GM19238 (cell line): ENCODE results near the gene RBM28.

ENCODE experiments used
- DNase-seq: peaks from one replicate; pipeline ENCODE4 v3.0.0; 2011; ENCODE audit warnings: low spot score; ENCODE audit not compliant: insufficient read length

Gene RBM28, protein sequence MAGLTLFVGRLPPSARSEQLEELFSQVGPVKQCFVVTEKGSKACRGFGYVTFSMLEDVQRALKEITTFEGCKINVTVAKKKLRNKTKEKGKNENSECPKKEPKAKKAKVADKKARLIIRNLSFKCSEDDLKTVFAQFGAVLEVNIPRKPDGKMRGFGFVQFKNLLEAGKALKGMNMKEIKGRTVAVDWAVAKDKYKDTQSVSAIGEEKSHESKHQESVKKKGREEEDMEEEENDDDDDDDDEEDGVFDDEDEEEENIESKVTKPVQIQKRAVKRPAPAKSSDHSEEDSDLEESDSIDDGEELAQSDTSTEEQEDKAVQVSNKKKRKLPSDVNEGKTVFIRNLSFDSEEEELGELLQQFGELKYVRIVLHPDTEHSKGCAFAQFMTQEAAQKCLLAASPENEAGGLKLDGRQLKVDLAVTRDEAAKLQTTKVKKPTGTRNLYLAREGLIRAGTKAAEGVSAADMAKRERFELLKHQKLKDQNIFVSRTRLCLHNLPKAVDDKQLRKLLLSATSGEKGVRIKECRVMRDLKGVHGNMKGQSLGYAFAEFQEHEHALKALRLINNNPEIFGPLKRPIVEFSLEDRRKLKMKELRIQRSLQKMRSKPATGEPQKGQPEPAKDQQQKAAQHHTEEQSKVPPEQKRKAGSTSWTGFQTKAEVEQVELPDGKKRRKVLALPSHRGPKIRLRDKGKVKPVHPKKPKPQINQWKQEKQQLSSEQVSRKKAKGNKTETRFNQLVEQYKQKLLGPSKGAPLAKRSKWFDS

DNA sequence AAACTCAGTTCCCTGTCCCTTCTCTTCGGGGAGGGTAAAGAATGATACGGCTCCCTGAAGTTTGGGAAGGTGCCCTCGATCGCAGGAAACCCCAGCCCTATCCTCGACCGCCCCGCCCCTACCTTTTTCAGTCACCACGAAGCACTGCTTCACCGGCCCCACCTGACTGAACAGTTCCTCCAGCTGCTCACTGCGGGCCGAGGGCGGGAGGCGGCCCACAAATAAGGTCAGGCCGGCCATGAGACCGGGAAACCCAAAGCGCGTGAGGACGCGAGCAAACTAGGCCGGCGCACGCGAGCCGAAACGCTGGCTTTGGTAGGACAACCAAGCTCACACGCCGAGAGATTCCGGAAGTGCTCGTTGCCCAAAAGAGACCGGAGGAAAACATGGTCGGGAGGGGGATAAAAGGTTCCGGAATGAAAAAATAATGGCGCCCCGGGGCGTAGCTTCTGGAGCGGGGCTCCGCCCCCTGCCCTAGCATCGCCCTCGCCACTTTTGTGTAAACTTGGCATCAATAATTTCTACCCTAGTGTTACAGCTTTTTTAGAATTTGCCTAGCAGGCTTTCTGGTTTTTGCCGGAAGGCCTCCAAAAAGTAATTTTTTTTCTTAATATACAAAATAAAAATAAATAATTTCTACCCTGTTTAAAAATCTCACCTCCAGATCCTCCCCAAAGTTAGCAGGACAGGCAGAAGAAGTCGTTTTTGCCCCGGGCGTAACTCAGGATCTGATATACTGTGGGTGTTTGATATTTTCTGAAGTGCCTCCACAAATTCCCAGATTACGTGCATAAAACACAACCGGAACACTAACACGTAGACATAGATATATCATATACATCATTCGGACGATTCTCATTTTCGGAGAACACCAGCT lies at the start of gene RBM28:
RBM28 (minus strand) TSS at position 355 of the 877 bp plus-strand sequence; CDS start at position 240, 115 bp downstream.
- peak; percentile 93 for DNase-seq

DNA sequence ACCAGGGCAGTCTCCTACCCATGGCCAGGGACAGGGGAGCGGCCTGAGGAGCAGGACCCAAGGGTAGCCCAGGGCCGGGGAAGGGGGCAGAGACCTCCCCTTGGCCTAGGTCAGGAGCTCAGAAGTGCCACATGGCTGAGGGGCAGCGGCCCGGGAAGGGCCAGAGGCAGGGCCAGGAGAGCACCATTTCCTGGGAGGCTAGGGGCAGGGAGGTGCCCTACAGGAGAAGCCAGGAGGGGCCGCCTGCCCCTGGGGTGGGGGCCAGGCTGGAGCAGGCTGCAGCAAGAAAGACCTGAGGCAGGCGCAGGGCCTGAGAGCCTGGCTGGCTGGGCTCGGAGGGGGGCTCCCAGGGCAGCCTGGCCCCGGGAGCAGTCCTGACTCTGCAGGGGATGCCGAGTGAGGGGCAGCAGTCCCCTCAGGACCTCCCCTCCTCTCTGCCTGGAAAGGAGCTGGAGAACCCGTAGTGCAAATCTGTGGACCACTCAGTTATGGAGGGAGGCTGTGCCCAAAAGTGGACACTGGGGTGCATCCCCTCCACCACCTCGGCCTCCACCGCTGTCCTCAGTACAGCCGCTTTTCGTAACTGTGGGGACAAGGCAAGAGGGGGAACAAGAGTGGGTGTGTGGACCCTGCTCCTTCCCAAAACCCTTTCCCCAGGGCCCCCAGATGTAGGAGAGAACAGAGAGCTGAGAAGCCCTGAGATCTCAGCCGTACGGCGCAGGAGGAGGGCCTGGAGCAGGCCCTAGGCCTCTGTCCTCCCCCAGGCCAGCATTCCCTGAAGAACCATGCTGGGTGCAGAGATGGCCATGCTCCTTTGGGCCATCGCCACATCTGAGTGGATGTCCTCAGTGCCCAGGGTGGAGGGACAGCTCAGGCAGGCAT lies 49.0 kb upstream of the RBM28 start:
- no peak for DNase-seq

DNA sequence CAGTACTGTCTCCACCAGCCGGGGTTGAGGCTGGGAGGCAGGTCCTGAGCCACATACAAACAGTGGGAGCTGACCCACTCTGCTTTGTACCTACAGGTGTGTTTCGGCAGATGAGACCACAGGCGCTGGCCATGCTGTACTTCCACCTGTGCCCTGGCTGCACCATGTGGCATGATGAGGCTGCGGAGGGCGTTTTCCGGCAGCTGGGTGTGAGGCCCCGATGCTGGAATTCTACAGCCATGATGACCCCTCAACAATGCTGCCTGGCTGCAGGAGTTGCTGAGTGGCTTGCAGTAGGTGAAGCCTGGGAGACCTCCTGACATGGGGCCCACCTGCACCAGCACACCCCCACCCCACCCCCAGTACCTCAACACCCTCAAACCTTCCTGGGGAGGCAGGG lies 48.1 kb upstream of the RBM28 start:
- no peak for DNase-seq

DNA sequence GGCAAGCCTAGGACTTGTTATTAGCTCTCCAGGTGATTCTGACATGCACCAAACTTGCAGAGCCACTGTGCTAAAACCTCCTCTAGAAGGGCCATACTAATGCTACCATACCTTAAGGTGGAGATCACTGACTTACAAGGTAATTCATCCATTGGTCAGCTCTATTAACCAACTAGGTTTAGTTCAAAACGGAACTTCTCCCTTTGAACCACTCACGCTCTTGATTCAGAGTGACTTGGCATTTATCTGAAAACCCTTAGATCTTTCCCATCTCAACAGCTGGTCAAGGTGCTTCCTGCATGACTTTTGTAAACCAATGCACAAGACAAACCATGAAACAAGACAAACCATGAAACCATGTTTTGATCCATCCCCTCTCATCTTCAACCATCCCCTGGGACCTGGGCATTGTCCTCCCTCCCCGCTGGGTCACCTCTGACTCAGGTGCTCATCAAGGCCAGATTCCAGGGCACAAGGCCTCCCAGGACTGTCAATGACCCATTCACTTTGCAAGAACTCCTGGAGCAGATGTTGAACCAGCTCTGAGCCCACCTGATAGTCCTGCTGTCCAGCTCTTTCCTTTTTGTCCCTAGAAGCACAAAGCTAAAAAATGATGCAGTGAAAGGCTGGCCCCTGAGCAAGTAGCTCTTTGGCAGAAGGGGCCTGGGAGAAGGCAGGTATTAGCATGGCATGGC lies 47.3 kb upstream of the RBM28 start:
- no peak for DNase-seq

DNA sequence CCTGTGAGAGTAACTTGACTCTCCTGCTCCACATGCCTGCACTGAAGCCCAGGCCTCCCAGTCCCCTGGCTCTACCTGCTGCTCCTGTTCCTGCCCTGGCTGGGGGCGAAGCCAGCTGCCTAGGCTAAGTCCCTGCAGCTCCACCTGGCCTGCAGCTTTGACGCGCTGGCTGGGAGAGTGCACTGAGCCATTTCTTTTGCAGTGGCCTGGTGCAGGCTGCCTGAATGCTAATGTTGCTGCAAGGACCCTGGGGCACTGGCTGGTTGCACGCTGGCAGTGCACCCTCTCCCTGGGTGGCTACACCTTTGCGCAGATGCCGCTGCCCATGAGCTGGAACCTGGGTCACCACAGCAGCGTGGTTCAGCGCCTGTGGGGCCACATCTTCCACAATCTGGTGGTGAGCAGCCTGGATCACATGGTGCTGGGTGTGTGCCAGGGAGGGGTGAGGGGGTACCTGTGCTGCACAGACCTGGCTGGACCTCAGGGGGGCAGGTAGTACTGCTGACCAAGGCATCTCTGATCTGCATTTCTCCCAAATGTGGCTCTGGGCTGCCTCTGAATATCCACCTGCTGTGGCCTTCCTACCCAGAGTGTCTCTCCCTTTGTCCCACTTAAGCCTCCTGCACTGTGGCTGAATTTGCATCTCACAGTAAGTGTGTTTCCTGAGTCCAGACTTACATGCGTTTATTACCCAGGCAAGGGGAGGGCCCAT lies 46.1 kb upstream of the RBM28 start:
- no peak for DNase-seq

DNA sequence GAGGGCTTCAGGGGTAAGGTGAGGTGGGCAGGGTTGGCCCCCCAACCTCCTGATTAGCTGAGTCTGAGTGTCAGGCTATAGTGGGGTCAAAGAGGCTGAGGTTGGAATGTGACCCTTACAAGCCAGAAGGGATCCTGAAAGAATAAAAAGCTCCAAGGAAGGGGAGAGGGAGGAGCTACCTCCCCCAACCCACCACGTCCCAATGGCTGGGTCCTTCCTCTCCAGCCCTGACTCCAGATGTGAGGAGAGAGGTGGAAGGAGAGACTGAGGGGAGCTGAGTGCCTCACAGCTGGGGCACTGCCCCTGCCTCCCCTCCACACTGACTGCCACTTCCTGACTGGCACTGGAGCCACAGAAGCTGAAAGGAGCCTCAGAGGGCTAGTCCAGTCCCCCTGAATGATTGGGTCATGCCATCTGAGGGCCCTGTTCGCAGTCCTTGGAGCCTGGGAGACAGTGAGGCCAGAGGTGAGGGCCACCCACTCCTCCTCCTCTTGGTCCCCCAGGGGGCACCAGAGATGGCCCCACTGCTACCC lies 45.4 kb upstream of the RBM28 start:
- no peak for DNase-seq

DNA sequence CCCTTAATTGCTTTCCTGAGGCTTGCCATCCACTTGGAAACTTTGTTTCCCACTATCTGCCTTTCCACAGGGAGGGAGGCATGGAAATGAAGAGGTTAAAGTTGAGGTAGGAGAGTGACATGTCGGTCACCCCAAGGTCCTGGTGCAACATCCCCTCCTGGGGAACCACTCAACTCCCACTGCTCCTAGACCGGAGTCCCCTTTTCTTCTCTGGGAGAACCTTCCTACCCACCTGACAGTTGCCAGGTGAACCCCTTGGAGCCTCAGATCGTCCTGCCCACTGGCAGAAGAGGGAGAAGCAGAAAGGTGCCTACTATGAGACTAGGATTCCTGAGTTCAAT lies 44.4 kb upstream of the RBM28 start:
- DNase-seq = no peak

DNA sequence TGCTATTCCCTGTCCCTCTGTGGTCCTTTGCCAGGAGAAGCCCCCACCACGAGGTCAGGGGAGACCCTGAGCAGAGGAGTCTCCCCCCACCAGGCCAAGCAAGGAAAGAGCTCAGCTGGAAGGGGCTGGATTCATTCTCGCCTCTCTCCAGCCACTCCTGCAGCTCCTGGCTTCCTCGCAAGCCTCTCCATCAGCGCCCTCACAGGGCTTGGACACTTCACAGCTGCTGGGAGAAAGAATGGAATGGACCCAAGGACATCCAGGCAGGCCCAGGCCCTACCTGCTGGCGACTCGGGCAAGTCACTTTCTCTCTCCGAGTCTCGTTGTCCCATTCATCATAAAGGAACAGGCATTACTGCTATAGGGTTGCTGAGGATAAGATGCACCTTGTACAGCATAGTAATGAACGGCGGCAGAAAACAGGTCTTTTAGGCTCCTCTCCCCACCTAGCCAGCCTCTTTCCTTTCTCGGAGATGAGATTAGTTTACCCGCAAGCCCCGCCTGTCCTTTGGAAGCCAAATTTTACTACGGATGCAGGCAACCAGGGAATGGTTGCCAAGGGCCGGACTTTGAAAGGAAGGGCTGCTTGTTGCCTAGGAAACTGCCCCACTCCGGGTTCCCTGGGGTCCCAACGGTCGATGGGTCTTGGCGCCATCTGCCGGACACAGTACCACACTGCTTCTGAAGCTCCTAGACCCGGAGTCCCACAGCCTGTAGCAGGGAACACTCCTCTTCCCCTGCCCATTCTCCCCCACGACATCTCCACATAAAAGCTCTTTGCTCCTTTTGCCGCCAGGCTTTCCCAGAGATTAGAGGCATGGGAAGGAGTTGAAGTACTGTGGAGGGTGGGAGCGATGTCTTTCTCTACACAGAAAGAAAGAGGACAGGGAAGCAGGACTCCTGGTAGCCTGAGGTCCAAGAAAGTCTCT lies 43.8 kb upstream of the RBM28 start:
- DNase-seq = peak; percentile 88

DNA sequence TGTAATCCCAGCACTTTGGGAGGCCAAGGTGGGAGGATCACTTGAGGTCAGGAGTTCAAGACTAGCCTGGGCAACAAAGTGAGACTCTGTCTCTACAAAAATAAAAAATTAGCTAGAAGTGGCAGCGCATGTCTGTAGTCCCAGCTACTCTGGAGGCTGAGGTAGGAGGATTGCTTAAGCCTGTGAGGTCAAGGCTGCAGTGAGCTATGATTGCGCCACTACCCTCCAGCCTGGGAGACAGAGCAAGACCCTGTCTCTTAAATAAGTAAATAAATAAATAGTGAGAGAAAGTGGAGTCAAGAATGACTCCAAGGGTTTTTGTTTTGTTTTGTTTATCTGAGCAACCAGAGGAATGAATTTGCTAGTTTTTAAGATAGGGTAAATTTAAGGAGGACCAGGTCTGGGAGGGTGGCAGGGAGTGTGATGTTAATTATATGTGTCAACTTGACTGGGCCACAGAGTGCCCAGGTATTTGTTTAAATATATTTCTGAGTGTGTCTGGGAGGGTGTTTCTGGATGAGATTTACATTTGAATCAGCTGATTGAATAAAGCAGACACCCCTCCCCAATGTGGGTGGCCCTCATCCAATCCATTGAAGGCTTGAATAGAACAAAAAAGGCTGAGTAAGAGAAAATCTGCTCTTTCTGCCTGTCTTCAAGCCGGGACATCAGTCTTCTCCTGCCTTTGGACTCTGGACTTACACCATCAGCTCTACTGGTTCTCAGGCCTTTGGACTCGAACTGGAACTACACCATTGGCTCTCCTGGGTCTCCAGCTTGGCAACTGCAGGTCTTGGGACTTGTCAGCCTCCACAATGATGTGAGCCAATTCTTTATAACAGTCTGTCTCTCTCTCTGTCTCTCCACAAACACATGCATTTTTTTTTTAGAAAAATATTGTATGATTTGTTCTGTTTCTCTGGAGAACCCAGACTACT lies 42.5 kb upstream of the RBM28 start:
- DNase-seq = no peak

DNA sequence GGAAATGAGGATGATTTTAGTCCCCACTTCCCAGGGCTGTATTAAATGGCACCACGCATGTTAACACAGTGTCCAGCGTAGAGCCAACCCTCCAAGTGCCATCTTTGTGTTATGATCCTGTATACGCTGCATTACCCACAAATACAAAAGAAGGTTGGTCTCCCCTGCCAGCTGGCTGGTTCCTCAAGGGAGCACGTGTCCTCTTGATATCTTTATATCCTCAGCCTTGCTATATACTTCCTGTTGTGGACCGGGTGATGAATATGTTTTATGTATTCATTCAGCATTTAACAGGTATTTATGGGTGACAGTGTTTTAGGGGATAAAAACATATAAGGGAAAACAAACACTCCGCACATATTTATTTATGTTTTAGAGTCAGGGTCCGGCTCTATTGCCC lies 41.0 kb upstream of the RBM28 start:
- no peak for DNase-seq

DNA sequence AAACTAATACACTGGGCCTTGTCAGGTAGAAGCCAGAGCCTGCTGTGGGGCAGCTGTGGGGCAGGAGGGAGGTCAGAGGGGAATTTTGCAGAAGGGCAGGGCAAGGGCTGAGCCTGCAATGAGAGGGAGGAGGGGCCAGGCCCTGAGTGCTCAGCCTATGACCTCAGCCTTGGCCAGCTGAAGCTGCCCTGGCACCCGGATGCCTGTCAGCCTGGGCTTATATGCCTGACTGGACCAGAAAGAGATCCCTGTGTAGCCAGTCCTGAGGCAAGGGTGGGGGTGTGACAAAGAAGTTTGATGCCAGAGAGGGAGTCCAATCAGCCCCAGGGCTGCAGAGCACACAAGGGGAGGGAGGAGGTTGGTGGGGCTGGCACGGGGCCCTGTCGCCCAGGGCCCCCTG lies 40.1 kb upstream of the RBM28 start:
- DNase-seq = no peak

DNA sequence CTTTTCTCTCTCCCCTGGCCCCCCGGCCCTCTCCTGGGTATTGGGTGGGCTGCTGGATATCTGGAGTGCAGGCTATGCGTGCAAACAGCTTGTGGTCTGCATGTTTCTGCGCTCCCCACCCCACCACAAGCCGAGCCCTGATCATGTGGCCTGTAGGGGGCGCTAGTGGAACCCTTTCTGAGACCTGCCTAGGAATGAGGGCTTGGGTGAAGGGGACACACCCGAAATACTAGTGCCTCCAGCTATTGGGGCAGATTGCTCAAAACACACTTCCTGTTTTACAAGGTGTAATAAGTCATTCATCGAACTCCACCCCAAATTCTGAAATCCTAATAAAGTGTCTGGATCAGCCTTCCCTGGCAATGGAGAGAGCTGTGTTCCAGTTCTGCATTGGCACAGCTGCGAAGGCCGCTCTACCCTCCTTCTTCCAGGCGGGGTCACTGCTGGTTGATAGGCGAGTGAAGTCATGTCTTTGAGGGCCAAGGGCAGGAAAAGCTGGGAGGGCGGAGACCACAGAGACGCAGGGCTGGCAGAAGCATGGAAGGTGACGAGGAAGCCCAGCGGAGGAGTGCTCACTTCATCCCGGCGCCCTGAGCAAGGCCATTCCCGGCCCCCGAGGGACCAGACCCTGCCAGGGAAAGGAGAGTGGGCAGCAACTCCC lies 37.6 kb upstream of the RBM28 start:
- no peak for DNase-seq

DNA sequence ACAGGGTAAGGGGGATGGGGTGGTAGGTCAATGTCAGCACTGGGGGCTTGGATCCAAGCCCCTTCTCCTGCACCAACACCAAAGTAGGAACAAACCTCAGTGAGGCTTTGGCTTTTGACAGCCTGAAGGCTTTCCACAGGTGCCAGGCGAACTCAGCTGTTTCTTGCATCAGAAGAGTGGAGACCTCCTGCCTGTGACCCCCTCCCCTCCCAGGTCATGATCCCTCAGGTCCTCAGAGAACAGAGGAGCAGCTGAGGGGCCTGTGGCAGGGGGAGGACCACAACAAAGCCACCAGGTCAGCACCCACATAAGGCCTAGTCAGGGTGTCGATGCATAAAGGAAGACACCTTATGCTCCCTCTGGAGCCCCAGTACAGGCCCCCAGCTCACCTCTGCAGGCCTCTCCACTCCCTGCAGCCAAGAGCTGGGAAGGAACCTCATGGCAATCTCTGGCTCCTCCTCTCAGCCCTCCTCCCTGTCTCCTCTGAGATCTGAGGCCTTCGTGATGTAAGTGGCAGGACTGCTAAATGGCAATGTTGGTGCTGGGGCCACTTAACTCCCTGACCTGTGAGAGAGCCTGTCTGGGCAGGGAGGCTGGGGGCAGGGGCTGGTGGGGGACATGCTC lies 36.9 kb upstream of the RBM28 start:
- no peak for DNase-seq

DNA sequence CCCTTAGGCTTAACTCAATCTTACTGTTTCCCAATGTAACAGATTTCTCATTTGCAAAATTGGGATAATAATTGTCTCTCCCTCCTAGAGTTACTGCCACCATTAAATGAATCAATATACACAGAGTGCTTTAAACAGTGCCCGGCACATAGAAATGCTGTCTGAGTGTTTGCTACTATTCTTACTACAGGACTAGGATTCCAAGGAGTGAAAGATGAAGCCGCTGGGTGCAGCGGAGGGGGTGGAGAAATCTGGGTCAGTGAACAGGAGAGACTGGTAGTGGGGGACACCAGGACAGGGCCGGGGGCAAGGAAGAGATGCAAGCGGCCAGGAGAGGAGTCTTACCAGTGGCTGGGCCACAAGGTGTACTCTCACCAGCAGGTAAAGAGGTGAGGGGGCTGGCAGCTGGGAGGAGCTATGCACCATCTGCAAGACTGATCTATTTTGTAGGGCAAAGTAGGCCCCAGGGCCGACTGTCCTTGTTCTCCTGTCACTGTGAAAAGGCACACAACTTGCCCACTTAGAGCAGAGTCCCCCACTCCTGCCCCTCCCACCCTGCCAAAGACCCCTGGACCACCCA lies 36.3 kb upstream of the RBM28 start:
- no peak for DNase-seq

DNA sequence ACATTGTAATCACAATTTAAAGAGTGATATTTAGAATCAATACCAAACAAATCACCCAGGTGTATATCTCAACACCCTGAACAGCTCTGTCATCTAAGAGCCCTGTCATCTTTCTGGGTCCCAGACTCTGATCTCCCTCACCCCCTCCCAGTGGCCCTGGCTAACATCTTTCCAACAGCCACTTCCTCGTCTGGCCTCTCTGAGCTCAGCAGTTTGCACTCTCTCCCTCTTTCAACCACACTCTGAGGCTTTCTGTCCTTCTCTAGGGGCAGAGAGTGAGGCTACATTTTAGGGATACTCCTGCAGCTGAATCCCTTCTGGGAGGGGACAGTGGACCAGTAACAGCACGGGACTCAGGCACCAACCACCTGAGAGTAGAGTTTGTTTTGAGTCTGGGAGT lies 34.9 kb upstream of the RBM28 start:
- DNase-seq = no peak

DNA sequence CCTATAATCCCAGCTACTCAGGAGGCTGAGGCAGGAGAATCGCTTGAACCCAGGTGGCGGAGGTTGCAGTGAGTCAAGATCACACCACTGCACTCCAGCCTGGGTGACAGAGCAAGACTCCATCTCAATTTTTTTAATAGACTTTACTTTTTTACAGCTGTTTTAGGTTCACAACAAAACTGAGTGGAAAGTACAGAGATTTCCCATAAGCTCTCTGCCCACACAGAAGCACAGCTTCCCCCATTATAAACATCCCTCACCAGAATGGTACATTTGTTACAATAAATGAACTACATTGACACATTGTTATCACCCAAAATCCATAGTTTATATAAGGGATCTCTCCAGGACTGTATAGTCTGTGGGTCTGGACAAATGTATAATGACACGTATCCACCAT lies 32.4 kb upstream of the RBM28 start:
- DNase-seq = no peak
